Endothelial cell of hepatic sinusoid (primary cell): ENCODE data around the gene EXOC3L2.

Experiments
- in situ Hi-C: cut with HindIII; loops from 2 replicates; pipeline ENCODE4 v1.10.0; 2017; ENCODE audit warnings: low sequenced_read_pairs

EXOC3L2 gene

GRCh38 chr19:45163751-45164460 is 81.3 kb downstream of the EXOC3L2 start:
- in situ Hi-C loops, result no loop called here

GRCh38 chr19:45163156-45163555 is 82.1 kb downstream of the EXOC3L2 start:
- in situ Hi-C loops, result no loop called here

GRCh38 chr19:45162608-45163143 is 82.5 kb downstream of the EXOC3L2 start:
- in situ Hi-C loops, result no loop called here
